ENCODE data around the gene RAMP1. TPM values are rescaled to one million over a fixed set of nuclear protein-coding genes. Genes with fewer than 3 reads are reported as not detected.

Gene RAMP1
- total and polyA plus RNA-seq, 2 of the 4 experiments (the other 2 are of a cell fraction), result 15.8 to 77.1 TPM

DNA sequence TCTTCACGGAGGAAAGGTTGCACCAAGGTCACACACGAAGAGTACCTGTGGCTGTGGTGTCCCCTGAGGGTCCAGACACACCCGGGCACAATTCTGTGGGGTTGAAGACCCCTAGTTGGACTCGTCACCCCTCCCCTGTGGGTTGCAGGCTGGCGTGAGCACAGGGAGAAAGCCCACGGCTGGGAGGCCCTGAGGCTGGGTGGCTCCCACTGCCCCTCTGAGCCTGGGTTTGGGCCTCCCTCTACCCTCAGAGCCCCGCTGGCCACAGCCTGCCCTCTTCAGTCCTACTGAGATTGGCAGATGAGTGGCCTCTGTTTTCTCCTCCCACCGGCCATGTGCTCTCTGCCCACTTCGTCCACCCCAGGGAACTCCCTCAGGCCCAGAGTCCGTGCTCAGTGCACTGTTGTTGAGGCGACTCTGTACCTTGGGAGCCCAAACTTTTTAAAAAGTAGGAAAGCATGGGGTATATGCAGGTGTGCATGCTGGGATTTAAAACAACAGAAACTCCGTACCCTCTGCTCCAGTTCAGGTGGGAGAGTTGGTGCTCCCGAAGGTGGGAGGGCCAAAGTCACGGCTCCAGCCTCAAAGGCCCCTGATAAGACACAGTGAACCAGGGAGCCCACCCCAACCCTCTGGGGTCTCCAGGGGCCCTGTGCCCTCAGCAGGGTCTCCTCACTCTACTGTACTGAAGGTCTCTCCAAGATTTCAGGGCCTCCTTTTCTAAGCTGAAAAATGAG, 19.1 kb downstream of the RAMP1 start:
- no peak for ATAC-seq (ENCODE audit: low read depth)
- CTCF ChIA-PET, result no interaction called here

More for the DNA sequence above, 19.1 kb downstream of the RAMP1 start:
- no peak overlapping the region for H3K56ac ChIP-seq (ENCODE audit: extremely low read depth, insufficient read depth, low read length)
- BruUV-seq (replicated peaks), result no TSS peak
- 0 out of 4 replicates have a peak, but pooled peaks cover 0 to 6% of the 10 kb centered on the region in 2 experiments for H3K79me1 ChIP-seq (ENCODE audit: low read depth in 1 of 2, low read length in 2 of 2)
- no peaks in the 10 kb centered on the region for H3K27me3 ChIP-seq (ENCODE audit: control insufficient read depth, insufficient read depth, low read length)
- no peak overlapping the region for H3K4me2 ChIP-seq (ENCODE audit: low read depth, low read length)
- peak overlapping the region in 1 of 2 experiments; percentile 24; a peak in 1 of 4 replicates for H4K8ac ChIP-seq (ENCODE audit: low read depth in 2 of 2, low read length in 2 of 2)
- H4K5ac ChIP-seq (ENCODE audit: low read depth, low read length), result no peak overlapping the region
- intact Hi-C loops (cut with micrococcal nuclease), result no loop called here
- peak overlapping the region; percentile 41; the same call in 1 of the 2 replicates for H3K27ac ChIP-seq (ENCODE audit: insufficient read depth, low read length)
- peak overlapping the region; percentile 61; the same call in 1 of the 2 replicates for H4K91ac ChIP-seq (ENCODE audit: insufficient read depth, low read depth, low read length)
- H3K36me3 ChIP-seq (ENCODE audit: control insufficient read depth, insufficient read depth, low read length), result no peaks in the 10 kb centered on the region
- peak overlapping the region; percentile 43 for H3K4ac ChIP-seq (ENCODE audit: low read depth, low read length)
- peak overlapping the region; percentile 24; the same call in 1 of the 2 replicates for H2AK5ac ChIP-seq (ENCODE audit: low read depth, low read length)
- in situ Hi-C loops (cut with MboI; ENCODE audit: low sequenced_read_pairs), result no loop called here
- POLR2A ChIA-PET (ENCODE audit: unreplicated experiment), result no interaction called here
- H3K9me3 ChIP-seq (ENCODE audit: control insufficient read depth, insufficient read depth, low read length), result no peaks in the 10 kb centered on the region
- no peak overlapping the region for H2BK15ac ChIP-seq (ENCODE audit: low read depth, low read length)
- peak overlapping the region; percentile 29 for H2AK9ac ChIP-seq (replicated peaks; ENCODE audit: low read depth, low read length, poor library complexity)
- no peak overlapping the region; the same call in 1 of the 2 replicates for H3K18ac ChIP-seq (ENCODE audit: low read depth, low read length)
- TF ChIP-seq MAFK (IDR thresholded peaks at IDR 0.05; ENCODE audit: low read depth, low read length), result no peak
- TF ChIP-seq MXI1 (IDR thresholded peaks at IDR 0.05; ENCODE audit: borderline replicate concordance, low read depth, low read length), result no peak
- no peak for TF ChIP-seq RFX5 (IDR thresholded peaks at IDR 0.05; ENCODE audit: low read depth, low read length)
- no peak for TF ChIP-seq RCOR1 (IDR thresholded peaks at IDR 0.05; ENCODE audit: insufficient replicate concordance, low read length)
- no peak for TF ChIP-seq BHLHE40 (IDR thresholded peaks at IDR 0.05; ENCODE audit: low read depth, low read length)
- TF ChIP-seq POLR2A (IDR thresholded peaks at IDR 0.05; ENCODE audit: low read depth, low read length), result no peak
- TF ChIP-seq, protein P1, sequence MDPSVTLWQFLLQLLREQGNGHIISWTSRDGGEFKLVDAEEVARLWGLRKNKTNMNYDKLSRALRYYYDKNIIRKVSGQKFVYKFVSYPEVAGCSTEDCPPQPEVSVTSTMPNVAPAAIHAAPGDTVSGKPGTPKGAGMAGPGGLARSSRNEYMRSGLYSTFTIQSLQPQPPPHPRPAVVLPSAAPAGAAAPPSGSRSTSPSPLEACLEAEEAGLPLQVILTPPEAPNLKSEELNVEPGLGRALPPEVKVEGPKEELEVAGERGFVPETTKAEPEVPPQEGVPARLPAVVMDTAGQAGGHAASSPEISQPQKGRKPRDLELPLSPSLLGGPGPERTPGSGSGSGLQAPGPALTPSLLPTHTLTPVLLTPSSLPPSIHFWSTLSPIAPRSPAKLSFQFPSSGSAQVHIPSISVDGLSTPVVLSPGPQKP (IDR thresholded peaks at IDR 0.05; ENCODE audit: borderline replicate concordance, low read depth, low read length), result no peak
- no peak for DNase-seq
- no peak overlapping the region for H3K23ac ChIP-seq (ENCODE audit: low read depth, low read length)
- peak overlapping the region; percentile 74 for H2BK120ac ChIP-seq (ENCODE audit: low read depth, low read length)
- H3K4me3 ChIP-seq (ENCODE audit: insufficient read depth, low read depth, low read length), result no peak overlapping the region
- peak overlapping the region; percentile 76; the same call in 1 of the 2 replicates for H2BK20ac ChIP-seq (ENCODE audit: low read depth, low read length)
- H4K20me1 ChIP-seq (ENCODE audit: insufficient read depth, low read length), result no peaks in the 10 kb centered on the region
- no peaks in the 10 kb centered on the region; the same call in 1 of the 2 replicates for H3K9me1 ChIP-seq (ENCODE audit: insufficient read depth, low read length)
- WGBS, 2 experiments (ENCODE audit: extremely low coverage in 2 of 2, insufficient read length in 1 of 2), result 79% methylated on average over 3 of the region's 14 CpGs; no CpG with 5 or more reads in 1 of the 2 experiments
- peaks cover 29% of the 10 kb centered on the region for H3K4me1 ChIP-seq (ENCODE audit: control insufficient read depth, insufficient read depth, low read length)
- no peak overlapping the region for H3K9ac ChIP-seq (ENCODE audit: low read depth, low read length)
- H2BK5ac ChIP-seq (ENCODE audit: low read depth, low read length, poor library complexity, severe bottlenecking), result no peak overlapping the region
- dilution Hi-C loops (cut with HindIII; ENCODE audit: low sequenced_read_pairs, unreplicated experiment), result no loop called here
- peak overlapping the region; percentile 18 for H2AFZ ChIP-seq (replicated peaks; ENCODE audit: low read length, poor library complexity)
- H3K14ac ChIP-seq (replicated peaks; ENCODE audit: low read depth, low read length), result 0 out of 2 replicates have a peak overlapping the region, but pooled peaks have one; percentile 53
